ENCODE measurements around the gene PPM1B. TPM values are rescaled to one million over a fixed set of nuclear protein-coding genes. Genes with fewer than 3 reads are reported as not detected.
A peak's percentile ranks its signal among the peaks of the same experiment; 100 is the strongest.
"Not testable (repeated sequence)": the region's sequence is repeated elsewhere in the genome, so short reads cannot be mapped to it uniquely, and the experiment has no call there.

Gene PPM1B
- total RNA-seq, 1 experiment from 2014 or later, result 23.0 TPM

GRCh38 chr2:44200759-44201158, 32.1 kb downstream of the PPM1B start:
- no peak for DNase-seq (ENCODE audit: low read depth)

- no peak for DNase-seq (ENCODE audit: low read depth)
Observed at GRCh38 chr2:44201648-44202165, 33.0 kb downstream of the PPM1B start.

- DNase-seq (ENCODE audit: low read depth), result no peak
Observed at GRCh38 chr2:44203542-44203941, 34.9 kb downstream of the PPM1B start.

- DNase-seq (ENCODE audit: low read depth), result no peak
Observed at GRCh38 chr2:44205169-44205568, 36.5 kb downstream of the PPM1B start.

- no peak for DNase-seq (ENCODE audit: low read depth)
Observed at GRCh38 chr2:44207102-44207501, 38.4 kb downstream of the PPM1B start.

- peak; percentile 19 for DNase-seq (ENCODE audit: low read depth)
Observed at GRCh38 chr2:44207648-44208047, 39.0 kb downstream of the PPM1B start.

- no peak for DNase-seq (ENCODE audit: low read depth)
Observed at GRCh38 chr2:44210362-44210761, 41.7 kb downstream of the PPM1B start.

- no peak for DNase-seq (ENCODE audit: low read depth)
Observed at GRCh38 chr2:44211183-44211582, 42.5 kb downstream of the PPM1B start.

GRCh38 chr2:44212302-44212701, 43.6 kb downstream of the PPM1B start:
- DNase-seq (ENCODE audit: low read depth), result no peak

- DNase-seq (ENCODE audit: low read depth), result no peak
Observed at GRCh38 chr2:44215827-44216226, 47.2 kb downstream of the PPM1B start.

- DNase-seq (ENCODE audit: low read depth), result no peak
Observed at GRCh38 chr2:44218771-44219170, 50.1 kb downstream of the PPM1B start.

GRCh38 chr2:44226753-44227152, 58.1 kb downstream of the PPM1B start:
- DNase-seq (ENCODE audit: low read depth), result no peak

GRCh38 chr2:44230378-44230777, 61.7 kb downstream of the PPM1B start:
- DNase-seq (ENCODE audit: low read depth), result no peak

- DNase-seq (ENCODE audit: low read depth), result peak; percentile 54
Observed at GRCh38 chr2:44233450-44234128, 64.9 kb downstream of the PPM1B start.

- no peak for DNase-seq (ENCODE audit: low read depth)
Observed at GRCh38 chr2:44237221-44237620, 68.5 kb downstream of the PPM1B start.

GRCh38 chr2:44242904-44243303, 74.2 kb downstream of the PPM1B start:
- DNase-seq (ENCODE audit: low read depth), result no peak

GRCh38 chr2:44244135-44244871, 75.6 kb downstream of the PPM1B start:
- peak; percentile 75 for DNase-seq (ENCODE audit: low read depth)

- DNase-seq (ENCODE audit: low read depth), result no peak
Observed at GRCh38 chr2:44245083-44245861, 76.6 kb downstream of the PPM1B start.

- no peak for DNase-seq (ENCODE audit: low read depth)
Observed at GRCh38 chr2:44246436-44246835, 77.8 kb downstream of the PPM1B start.

GRCh38 chr2:44246840-44247369, 78.2 kb downstream of the PPM1B start:
- no peak for DNase-seq (ENCODE audit: low read depth)

GRCh38 chr2:44247924-44248323, 79.2 kb downstream of the PPM1B start:
- peak; percentile 11 for DNase-seq (ENCODE audit: low read depth)

GRCh38 chr2:44249269-44249668, 80.6 kb downstream of the PPM1B start:
- DNase-seq (ENCODE audit: low read depth), result not testable (repeated sequence)
